Omental fat pad (tissue), 4 donors: ENCODE measurements around the gene SLC2A1. TPM values are rescaled to one million over a fixed set of nuclear protein-coding genes. Genes with fewer than 3 reads are reported as not detected.

ENCODE experiments used
- ATAC-seq: fragments of 150-250 bp; one replicate; pipeline ENCODE4 v1.9.1; 2016; ENCODE audit warnings: mild to moderate bottlenecking, moderate library complexity; ENCODE audit not compliant: low FRiP score
- DNase-seq: peaks from one replicate; pipeline ENCODE4 v3.0.0-alpha.2; 2019; ENCODE audit warnings: low spot score
- CTCF ChIP-seq, 3 donors: fragments of 450-650 bp; IDR thresholded peaks; one replicate each; pipeline ENCODE4 v1.5.1; 2016 to 2017; ENCODE audit warnings: antibody characterized with exemption in 3 of 3, mild to moderate bottlenecking in 3 of 3, moderate library complexity in 2 of 3
- total RNA-seq, 4 donors: library from RNA; depleted of rRNA; stranded (reverse); fragments of >200 nt; gene quantifications; one replicate each; pipeline ENCODE4 v1.1.0, GENCODE V29; 2016

Gene SLC2A1
- 10 to 100 TPM; 13.4 to 71.5 (median 48.0) TPM for total RNA-seq

- ATAC-seq = peak; percentile 89
- peak; percentile 64 for DNase-seq
- no peak for TF ChIP-seq CTCF (IDR thresholded peaks at IDR 0.05)
These were observed at the start of gene SLC2A1 for GRCh38 chr1:42958488-42959319. TSS of gene SLC2A1 (minus strand) at chr1:42958868. CDS start at chr1:42958651, 217 bp downstream.

GRCh38 chr1:43007377-43008114, 48.9 kb upstream of the SLC2A1 start:
- TF ChIP-seq CTCF (IDR thresholded peaks at IDR 0.05) = no peak
- DNase-seq (no peak), ATAC-seq (no peak)

GRCh38 chr1:43005460-43006361, 47.0 kb upstream of the SLC2A1 start:
- DNase-seq = no peak
- no peak for TF ChIP-seq CTCF (IDR thresholded peaks at IDR 0.05)
- no peak for ATAC-seq

GRCh38 chr1:43004587-43005459, 46.2 kb upstream of the SLC2A1 start:
- ATAC-seq (no peak), DNase-seq (no peak)
- TF ChIP-seq CTCF (IDR thresholded peaks at IDR 0.05) = no peak

GRCh38 chr1:43002766-43003165, 44.1 kb upstream of the SLC2A1 start:
- ATAC-seq (no peak), DNase-seq (no peak)
- TF ChIP-seq CTCF (IDR thresholded peaks at IDR 0.05) = no peak

GRCh38 chr1:43002116-43002515, 43.4 kb upstream of the SLC2A1 start:
- DNase-seq (no peak), ATAC-seq (no peak)
- no peak for TF ChIP-seq CTCF (IDR thresholded peaks at IDR 0.05)
